Right ventricle myocardium superior (tissue), 1 donor: Measurements from ENCODE around the gene LAMC1. TPM values are rescaled to one million over a fixed set of nuclear protein-coding genes. Genes with fewer than 3 reads are reported as not detected.

ENCODE experiments used
- ATAC-seq: fragments of 200-7000 bp; cut with Tn5 transposase; one replicate; pipeline ENCODE4 v1.9.1; 2020; ENCODE audit warnings: mild to moderate bottlenecking; ENCODE audit not compliant: poor library complexity
- DNase-seq: peaks from one replicate; pipeline ENCODE4 v3.0.0-alpha.2; 2020
- intact Hi-C: fragments of 100-400 bp; cut with DNase I; formaldehyde crosslinking; loops from one replicate; pipeline ENCODE4 v1.11.2; 2022
- total RNA-seq: library from RNA; stranded (reverse); fragmentation: NEBNext Ultra II Directional; extraction: Animal tissue kit (Norgen Biotek cat#: 25700); gene quantifications from one replicate; pipeline ENCODE4 v1.2.1, GENCODE V29; 2021
- donor health status: DM: no; HTN: yes; CAD: no; lungs with severe emphysema.

The LAMC1 gene
- total RNA-seq, 1 donor from 2014 or later = 87.5 TPM

- intact Hi-C loops = loop anchor here (10.0 kb wide), 1 partner anchor 68 kb away; the partner anchor contains the start of gene LAMC1
- ATAC-seq (no peak), DNase-seq (no peak)
These were observed 69.9 kb downstream of the LAMC1 start for GRCh38 chr1:183093066-183093668.

- DNase-seq = no peak
These were observed 70.6 kb downstream of the LAMC1 start for GRCh38 chr1:183093786-183094298.

GRCh38 chr1:183094351-183094750 is 71.1 kb downstream of the LAMC1 start:
- ATAC-seq (no peak), DNase-seq (no peak)
- intact Hi-C loops = loop anchor here (10.0 kb wide), 1 partner anchor 70 kb away; the partner anchor contains the start of gene LAMC1

More at GRCh38 chr1:183093786-183094298, 70.6 kb downstream of the LAMC1 start:
- no peak for ATAC-seq
- intact Hi-C loops = loop anchor here (10.0 kb wide), 1 partner anchor 69 kb away; the partner anchor contains the start of gene LAMC1

- intact Hi-C loops = loop anchor here (10.0 kb wide), 1 partner anchor 72 kb away; the partner anchor contains the start of gene LAMC1
- DNase-seq (no peak), ATAC-seq (no peak)
These were observed 73.1 kb downstream of the LAMC1 start for GRCh38 chr1:183096351-183096750.

GRCh38 chr1:183096894-183097293 is 73.7 kb downstream of the LAMC1 start:
- ATAC-seq = peak; percentile 75
- DNase-seq = no peak
- intact Hi-C loops = loop anchor here (10.0 kb wide), 1 partner anchor 72 kb away; the partner anchor contains the start of gene LAMC1

GRCh38 chr1:183097438-183098051 is 74.3 kb downstream of the LAMC1 start:
- DNase-seq = no peak
- ATAC-seq = no peak
- intact Hi-C loops = loop anchor here (10.0 kb wide), 1 partner anchor 73 kb away; the partner anchor contains the start of gene LAMC1

GRCh38 chr1:183098317-183098716 is 75.1 kb downstream of the LAMC1 start:
- ATAC-seq (no peak), DNase-seq (no peak)
- intact Hi-C loops = loop anchor here (10.0 kb wide), 1 partner anchor 74 kb away; the partner anchor contains the start of gene LAMC1

- intact Hi-C loops = no loop called here
- no peak for DNase-seq
- no peak for ATAC-seq
These were observed 77.2 kb downstream of the LAMC1 start for GRCh38 chr1:183100361-183100974.

- ATAC-seq = no peak
- DNase-seq = no peak
- intact Hi-C loops = no loop called here
These were observed 77.9 kb downstream of the LAMC1 start for GRCh38 chr1:183101081-183101480.

GRCh38 chr1:183101841-183102276 is 78.6 kb downstream of the LAMC1 start:
- intact Hi-C loops = no loop called here
- DNase-seq (no peak), ATAC-seq (peak; percentile 34)

- ATAC-seq = no peak
- DNase-seq = no peak
- intact Hi-C loops = no loop called here
These were observed 79.9 kb downstream of the LAMC1 start for GRCh38 chr1:183103147-183103546.

- DNase-seq (no peak), ATAC-seq (no peak)
- intact Hi-C loops = no loop called here
These were observed 80.4 kb downstream of the LAMC1 start for GRCh38 chr1:183103577-183103976.

- ATAC-seq (no peak), DNase-seq (no peak)
- intact Hi-C loops = no loop called here
These were observed 82.2 kb downstream of the LAMC1 start for GRCh38 chr1:183105449-183105848.

GRCh38 chr1:183106166-183106565 is 82.9 kb downstream of the LAMC1 start:
- intact Hi-C loops = no loop called here
- DNase-seq (no peak), ATAC-seq (no peak)

GRCh38 chr1:183106746-183107145 is 83.5 kb downstream of the LAMC1 start:
- ATAC-seq = no peak
- intact Hi-C loops = no loop called here
- DNase-seq = no peak

- intact Hi-C loops = no loop called here
- ATAC-seq = no peak
- DNase-seq = no peak
These were observed 87.2 kb downstream of the LAMC1 start for GRCh38 chr1:183110326-183110880.

- ATAC-seq (no peak), DNase-seq (no peak)
- intact Hi-C loops = no loop called here
These were observed 91.2 kb downstream of the LAMC1 start for GRCh38 chr1:183114441-183114840.

- no peak for ATAC-seq
- no peak for DNase-seq
- intact Hi-C loops = no loop called here
These were observed 93.2 kb downstream of the LAMC1 start for GRCh38 chr1:183116416-183116815.

- DNase-seq (no peak), ATAC-seq (no peak)
- intact Hi-C loops = loop anchor here (10.0 kb wide), 1 partner anchor 157 kb away; no protein-coding TSS in a partner anchor
These were observed 98.4 kb downstream of the LAMC1 start for GRCh38 chr1:183121609-183122008.
